ENCODE results near the gene TAL2. TPM values are rescaled to one million over a fixed set of nuclear protein-coding genes. Genes with fewer than 3 reads are reported as not detected.

The TAL2 gene
- total and polyA plus RNA-seq, 9 of the 15 experiments (the other 6 are each of a cell fraction or from before 2014, with no cell fraction given), result 0.21 to 3.7 (median 1.1) TPM; not detected in 1

DNA sequence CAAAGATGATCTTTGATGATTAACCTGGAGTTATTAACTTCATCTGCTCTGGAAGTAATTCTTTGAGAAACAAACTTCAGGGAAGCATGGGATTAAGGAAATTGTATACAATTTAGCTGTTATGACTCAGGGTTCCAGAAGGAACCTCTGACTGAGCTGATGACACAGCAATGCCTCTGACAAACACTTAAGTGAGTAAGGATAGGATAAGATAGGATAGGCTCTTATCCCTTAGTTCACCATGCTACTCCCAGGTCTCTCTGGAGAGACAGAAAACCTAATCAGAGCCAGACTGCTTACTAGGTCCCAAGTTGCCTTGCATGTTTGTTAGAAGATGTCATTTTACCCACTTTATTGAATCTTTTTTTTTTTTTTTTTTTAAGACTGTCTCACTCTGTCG lies 19.5 kb downstream of the TAL2 start (continued):
- TF ChIP-seq RBM22 (IDR thresholded peaks at IDR 0.05; ENCODE audit: low read depth, low read length, poor library complexity, severe bottlenecking), result no peak
- TF ChIP-seq SIN3A (IDR thresholded peaks at IDR 0.05; ENCODE audit: borderline replicate concordance in 2 of 2, control insufficient read depth in 1 of 2, low read depth in 2 of 2, low read length in 2 of 2), result no peak
- TF ChIP-seq SLC30A9 (CRISPR knock-in tag; IDR thresholded peaks at IDR 0.05), result no peak
- TF ChIP-seq, protein P1, sequence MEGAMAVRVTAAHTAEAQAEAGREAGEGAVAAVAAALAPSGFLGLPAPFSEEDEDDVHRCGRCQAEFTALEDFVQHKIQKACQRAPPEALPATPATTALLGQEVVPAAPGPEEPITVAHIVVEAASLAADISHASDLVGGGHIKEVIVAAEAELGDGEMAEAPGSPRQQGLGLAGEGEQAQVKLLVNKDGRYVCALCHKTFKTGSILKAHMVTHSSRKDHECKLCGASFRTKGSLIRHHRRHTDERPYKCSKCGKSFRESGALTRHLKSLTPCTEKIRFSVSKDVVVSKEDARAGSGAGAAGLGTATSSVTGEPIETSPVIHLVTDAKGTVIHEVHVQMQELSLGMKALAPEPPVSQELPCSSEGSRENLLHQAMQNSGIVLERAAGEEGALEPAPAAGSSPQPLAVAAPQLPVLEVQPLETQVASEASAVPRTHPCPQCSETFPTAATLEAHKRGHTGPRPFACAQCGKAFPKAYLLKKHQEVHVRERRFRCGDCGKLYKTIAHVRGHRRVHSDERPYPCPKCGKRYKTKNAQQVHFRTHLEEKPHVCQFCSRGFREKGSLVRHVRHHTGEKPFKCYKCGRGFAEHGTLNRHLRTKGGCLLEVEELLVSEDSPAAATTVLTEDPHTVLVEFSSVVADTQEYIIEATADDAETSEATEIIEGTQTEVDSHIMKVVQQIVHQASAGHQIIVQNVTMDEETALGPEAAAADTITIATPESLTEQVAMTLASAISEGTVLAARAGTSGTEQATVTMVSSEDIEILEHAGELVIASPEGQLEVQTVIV (CRISPR knock-in tag; IDR thresholded peaks at IDR 0.05; ENCODE audit: borderline replicate concordance), result no peak
- no peak for TF ChIP-seq SP2 (IDR thresholded peaks at IDR 0.05; ENCODE audit: extremely low read depth, low read depth, low read length, poor library complexity, severe bottlenecking)
- TF ChIP-seq, protein P2, sequence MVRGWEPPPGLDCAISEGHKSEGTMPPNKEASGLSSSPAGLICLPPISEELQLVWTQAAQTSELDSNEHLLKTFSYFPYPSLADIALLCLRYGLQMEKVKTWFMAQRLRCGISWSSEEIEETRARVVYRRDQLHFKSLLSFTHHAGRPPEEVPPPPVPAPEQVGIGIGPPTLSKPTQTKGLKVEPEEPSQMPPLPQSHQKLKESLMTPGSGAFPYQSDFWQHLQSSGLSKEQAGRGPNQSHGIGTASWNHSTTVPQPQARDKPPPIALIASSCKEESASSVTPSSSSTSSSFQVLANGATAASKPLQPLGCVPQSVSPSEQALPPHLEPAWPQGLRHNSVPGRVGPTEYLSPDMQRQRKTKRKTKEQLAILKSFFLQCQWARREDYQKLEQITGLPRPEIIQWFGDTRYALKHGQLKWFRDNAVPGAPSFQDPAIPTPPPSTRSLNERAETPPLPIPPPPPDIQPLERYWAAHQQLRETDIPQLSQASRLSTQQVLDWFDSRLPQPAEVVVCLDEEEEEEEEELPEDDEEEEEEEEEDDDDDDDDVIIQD (CRISPR knock-in tag; IDR thresholded peaks at IDR 0.05), result no peak
- no peak for TF ChIP-seq ZNF699 (CRISPR knock-in tag; IDR thresholded peaks at IDR 0.05; ENCODE audit: insufficient replicate concordance)
- TF ChIP-seq LARP7 (IDR thresholded peaks at IDR 0.05), result no peak
- TF ChIP-seq CBFA2T3 (IDR thresholded peaks at IDR 0.05), result peak; percentile 94
- no peak for TF ChIP-seq DACH1 (IDR thresholded peaks at IDR 0.05; ENCODE audit: partially characterized antibody)
- TF ChIP-seq PCBP2 (IDR thresholded peaks at IDR 0.05; ENCODE audit: low read depth, low read length, poor library complexity, severe bottlenecking), result no peak
- TF ChIP-seq, protein P3, sequence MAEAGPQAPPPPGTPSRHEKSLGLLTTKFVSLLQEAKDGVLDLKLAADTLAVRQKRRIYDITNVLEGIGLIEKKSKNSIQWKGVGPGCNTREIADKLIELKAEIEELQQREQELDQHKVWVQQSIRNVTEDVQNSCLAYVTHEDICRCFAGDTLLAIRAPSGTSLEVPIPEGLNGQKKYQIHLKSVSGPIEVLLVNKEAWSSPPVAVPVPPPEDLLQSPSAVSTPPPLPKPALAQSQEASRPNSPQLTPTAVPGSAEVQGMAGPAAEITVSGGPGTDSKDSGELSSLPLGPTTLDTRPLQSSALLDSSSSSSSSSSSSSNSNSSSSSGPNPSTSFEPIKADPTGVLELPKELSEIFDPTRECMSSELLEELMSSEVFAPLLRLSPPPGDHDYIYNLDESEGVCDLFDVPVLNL (CRISPR knock-in tag; IDR thresholded peaks at IDR 0.05; ENCODE audit: low read depth), result no peak
- no peak for TF ChIP-seq ZNF778 (CRISPR knock-in tag; IDR thresholded peaks at IDR 0.05)
- TF ChIP-seq CEBPG (CRISPR knock-in tag; IDR thresholded peaks at IDR 0.05), result no peak
- no peak for TF ChIP-seq CEBPG (tag; conservative IDR thresholded peaks at IDR 0.05 in 1 of 2, IDR thresholded peaks at IDR 0.05 in 1 of 2)
- TF ChIP-seq PYGO2 (tag; IDR thresholded peaks at IDR 0.05), result no peak
- peak; percentile 89 for TF ChIP-seq CBFA2T2 (conservative IDR thresholded peaks at IDR 0.05)
- TF ChIP-seq ZNF347 (CRISPR knock-in tag; IDR thresholded peaks at IDR 0.05; ENCODE audit: low read depth), result no peak
- TF ChIP-seq ZNF316 (IDR thresholded peaks at IDR 0.05), result peak; percentile 93
- no peak for TF ChIP-seq SETDB1 (IDR thresholded peaks at IDR 0.05; ENCODE audit: low read length)
- TF ChIP-seq PPARD (CRISPR knock-in tag; IDR thresholded peaks at IDR 0.05), result no peak
- TF ChIP-seq, protein P4, sequence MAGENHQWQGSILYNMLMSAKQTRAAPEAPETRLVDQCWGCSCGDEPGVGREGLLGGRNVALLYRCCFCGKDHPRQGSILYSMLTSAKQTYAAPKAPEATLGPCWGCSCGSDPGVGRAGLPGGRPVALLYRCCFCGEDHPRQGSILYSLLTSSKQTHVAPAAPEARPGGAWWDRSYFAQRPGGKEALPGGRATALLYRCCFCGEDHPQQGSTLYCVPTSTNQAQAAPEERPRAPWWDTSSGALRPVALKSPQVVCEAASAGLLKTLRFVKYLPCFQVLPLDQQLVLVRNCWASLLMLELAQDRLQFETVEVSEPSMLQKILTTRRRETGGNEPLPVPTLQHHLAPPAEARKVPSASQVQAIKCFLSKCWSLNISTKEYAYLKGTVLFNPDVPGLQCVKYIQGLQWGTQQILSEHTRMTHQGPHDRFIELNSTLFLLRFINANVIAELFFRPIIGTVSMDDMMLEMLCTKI (IDR thresholded peaks at IDR 0.05; ENCODE audit: partially characterized antibody), result no peak

Data from K562 (cell line).